ENCODE results near the gene NMNAT2. TPM values are rescaled to one million over a fixed set of nuclear protein-coding genes. Genes with fewer than 3 reads are reported as not detected.

Gene NMNAT2
- total and polyA plus RNA-seq, 2 donors (not counting 3 experiments of a cell fraction or from before 2014, with no cell fraction given): 0.28 to 0.38 TPM

- H3K79me2 ChIP-seq (ENCODE audit: control insufficient read depth, insufficient read depth, low read length): no peaks in the 10 kb centered on the region
- H3K4me2 ChIP-seq (ENCODE audit: insufficient read depth, low read length): no peak overlapping the region
- no peaks in the 10 kb centered on the region for H3K4me1 ChIP-seq (ENCODE audit: control insufficient read depth, extremely low read depth, insufficient read depth, low read length)
- no peak overlapping the region for H3K9ac ChIP-seq (replicated peaks; ENCODE audit: extremely low read depth, insufficient read depth, low read length)
- CTCF ChIA-PET: no interaction called here
- TF ChIP-seq MYC (IDR thresholded peaks at IDR 0.05; ENCODE audit: low read depth, low read length) (no peak), MAX (IDR thresholded peaks at IDR 0.05; ENCODE audit: insufficient read depth, insufficient read length) (no peak), POLR2A (IDR thresholded peaks at IDR 0.05; ENCODE audit: low read depth, low read length) (no peak), EZH2 (IDR thresholded peaks at IDR 0.05; ENCODE audit: borderline replicate concordance, low read depth, low read length, severe bottlenecking) (no peak), JUN (IDR thresholded peaks at IDR 0.05; ENCODE audit: borderline replicate concordance, insufficient read depth, insufficient read length, low read depth) (no peak), CTCF (IDR thresholded peaks at IDR 0.05; ENCODE audit: extremely low read depth in 1 of 2, insufficient read depth in 1 of 2, low read depth in 1 of 2, low read length in 2 of 2) (no peak), GATA2 (IDR thresholded peaks at IDR 0.05; ENCODE audit: insufficient read depth, insufficient read length, low read depth, low read length) (no peak), POLR2AphosphoS5 (IDR thresholded peaks at IDR 0.05; ENCODE audit: insufficient read depth, low read depth, low read length) (no peak), FOS (IDR thresholded peaks at IDR 0.05; ENCODE audit: borderline replicate concordance, insufficient read depth, low read length) (no peak)
- no peaks in the 10 kb centered on the region for H3K9me3 ChIP-seq (replicated peaks; ENCODE audit: control insufficient read depth, insufficient read depth, low read length)
- intact Hi-C loops (cut with micrococcal nuclease) (no loop called here), dilution Hi-C loops (cut with MboI; ENCODE audit: extremely low pct_ligation_motif_present, low sequenced_read_pairs) (no loop called here)
- H3K4me3 ChIP-seq (replicated peaks in 1 of 3; ENCODE audit: insufficient read depth in 1 of 3, low read depth in 1 of 3, low read length in 3 of 3): no peak overlapping the region
- H3K27me3 ChIP-seq (ENCODE audit: control insufficient read depth in 2 of 2, insufficient read depth in 2 of 2, low read length in 2 of 2): peaks cover 2 to 6% of the 10 kb centered on the region in 2 experiments
- POLR2A ChIA-PET: no interaction called here
- H3K9me1 ChIP-seq (replicated peaks; ENCODE audit: control insufficient read depth, extremely low read depth, insufficient read depth, low read length): no peaks in the 10 kb centered on the region
- H2AFZ ChIP-seq (ENCODE audit: low read depth, low read length): no peak overlapping the region
- DNase-seq (ENCODE audit: low read depth, low spot score): no peak
- H4K20me1 ChIP-seq (replicated peaks; ENCODE audit: control insufficient read depth, extremely low read depth, insufficient read depth, low read length): no peaks in the 10 kb centered on the region
- H3K27ac ChIP-seq (ENCODE audit: insufficient read depth, low read depth, low read length): no peak overlapping the region
- H3K36me3 ChIP-seq (ENCODE audit: control insufficient read depth in 2 of 2, extremely low read depth in 1 of 2, insufficient read depth in 2 of 2, low read length in 2 of 2): no peaks in the 10 kb centered on the region
- no peak for FAIRE-seq
- no TSS peak for BruUV-seq (replicated peaks)
Observed at GRCh38 chr1:183411091-183411490, 7.1 kb downstream of the NMNAT2 start.
